Endothelial cell of umbilical vein (primary cell): ENCODE measurements around the gene NXPE3.

Experiments used
- CTCF ChIP-seq, 2 donors: IDR thresholded peaks; 1 replicate in 1 of 2; 2 replicates in 1 of 2; pipeline ENCODE4 v1.5.1; 2011; ENCODE audit warnings: low read length in 2 of 2, mild to moderate bottlenecking in 2 of 2, moderate library complexity in 2 of 2, control low read depth in 1 of 2, inconsistent platforms in 1 of 2, low read depth in 1 of 2; ENCODE audit not compliant: insufficient read depth in 1 of 2; ENCODE audit errors: extremely low read depth in 1 of 2
- EZH2 ChIP-seq: IDR thresholded peaks from 2 replicates; pipeline ENCODE4 v1.6.1; 2012; ENCODE audit warnings: borderline replicate concordance, low read depth, mild to moderate bottlenecking, moderate library complexity, low read length, inconsistent platforms; ENCODE audit not compliant: severe bottlenecking
- FOS ChIP-seq: IDR thresholded peaks from 2 replicates; pipeline ENCODE4 v1.6.1; 2011; ENCODE audit warnings: mild to moderate bottlenecking, low read length, moderate library complexity, borderline replicate concordance; ENCODE audit not compliant: insufficient read depth
- JUN ChIP-seq: IDR thresholded peaks from 2 replicates; pipeline ENCODE4 v1.6.1; 2011; ENCODE audit warnings: borderline replicate concordance, low read depth; ENCODE audit not compliant: insufficient read length, insufficient read depth
- MAX ChIP-seq: IDR thresholded peaks from 2 replicates; pipeline ENCODE4 v1.6.1; 2011; ENCODE audit not compliant: insufficient read depth, insufficient read length
- POLR2A ChIP-seq: IDR thresholded peaks from 2 replicates; pipeline ENCODE4 v1.6.1; 2012; ENCODE audit warnings: low read depth, mild to moderate bottlenecking, control low read depth, low read length
- POLR2AphosphoS5 ChIP-seq: IDR thresholded peaks from 2 replicates; pipeline ENCODE4 v1.6.1; 2012; ENCODE audit warnings: low read depth, mild to moderate bottlenecking, control low read depth, low read length, moderate library complexity; ENCODE audit not compliant: insufficient read depth

- no peak for TF ChIP-seq POLR2A
- TF ChIP-seq POLR2AphosphoS5, result no peak
- no peak for TF ChIP-seq EZH2
- no peak for TF ChIP-seq CTCF (IDR thresholded peaks at IDR 0.05; ENCODE audit: extremely low read depth in 1 of 2, insufficient read depth in 1 of 2, low read depth in 1 of 2, low read length in 2 of 2)
- no peak for TF ChIP-seq JUN
- TF ChIP-seq MAX, result no peak
- TF ChIP-seq FOS, result no peak
These were observed at the start of gene NXPE3 for GRCh38 chr3:101779047-101779821.
